Measurements from ENCODE around the gene VSIR. TPM values are rescaled to one million over a fixed set of nuclear protein-coding genes. Genes with fewer than 3 reads are reported as not detected.

Gene VSIR
- polyA plus RNA-seq, 1 of the 3 experiments (the other 2 are of a cell fraction), result 11.3 TPM

DNA sequence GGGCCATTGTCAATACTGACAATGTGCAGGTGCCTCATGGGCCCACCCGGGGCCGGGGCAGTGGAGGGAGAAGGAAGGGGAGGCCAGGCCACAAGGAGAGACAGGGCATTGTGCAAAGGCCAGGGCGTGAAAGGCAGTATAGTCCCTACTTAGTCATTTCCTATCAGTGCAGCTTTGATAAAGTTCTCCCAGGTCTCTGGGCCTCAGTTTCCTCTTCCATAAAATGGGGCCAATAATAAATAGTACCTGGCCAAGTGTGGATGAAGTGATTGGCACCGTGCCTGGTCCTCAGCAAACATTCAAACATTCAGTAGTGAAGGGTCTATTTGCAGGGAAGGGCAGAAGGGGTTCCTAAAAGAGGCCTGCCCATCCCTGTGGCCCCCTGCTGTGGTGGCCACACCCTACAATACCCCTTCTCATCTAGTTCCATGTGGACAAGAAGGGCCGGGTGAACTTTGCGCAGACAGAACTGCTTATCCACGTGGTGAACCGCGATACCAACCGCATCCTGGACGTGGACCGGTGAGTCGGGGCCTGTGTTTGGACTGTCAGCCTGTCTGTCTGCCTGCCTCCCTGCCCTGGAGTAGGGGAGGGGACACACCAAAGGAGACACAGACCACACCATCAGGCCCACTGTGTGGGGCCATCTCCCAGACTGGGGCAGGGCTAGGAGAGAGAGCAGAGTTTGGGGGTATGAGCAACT, 36.9 kb upstream of the VSIR start (continued):
- TF ChIP-seq REST (IDR thresholded peaks at IDR 0.05; ENCODE audit: low read depth, low read length) (no peak), ELF1 (IDR thresholded peaks at IDR 0.05) (no peak), YY1 (IDR thresholded peaks at IDR 0.05; ENCODE audit: low read depth) (no peak), TEAD4 (IDR thresholded peaks at IDR 0.05; ENCODE audit: borderline replicate concordance, insufficient read depth) (no peak), RFX5 (IDR thresholded peaks at IDR 0.05; ENCODE audit: low read length) (no peak)
- TF ChIP-seq, protein P1, sequence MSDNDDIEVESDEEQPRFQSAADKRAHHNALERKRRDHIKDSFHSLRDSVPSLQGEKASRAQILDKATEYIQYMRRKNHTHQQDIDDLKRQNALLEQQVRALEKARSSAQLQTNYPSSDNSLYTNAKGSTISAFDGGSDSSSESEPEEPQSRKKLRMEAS (IDR thresholded peaks at IDR 0.05; ENCODE audit: low read depth), result no peak

DNA sequence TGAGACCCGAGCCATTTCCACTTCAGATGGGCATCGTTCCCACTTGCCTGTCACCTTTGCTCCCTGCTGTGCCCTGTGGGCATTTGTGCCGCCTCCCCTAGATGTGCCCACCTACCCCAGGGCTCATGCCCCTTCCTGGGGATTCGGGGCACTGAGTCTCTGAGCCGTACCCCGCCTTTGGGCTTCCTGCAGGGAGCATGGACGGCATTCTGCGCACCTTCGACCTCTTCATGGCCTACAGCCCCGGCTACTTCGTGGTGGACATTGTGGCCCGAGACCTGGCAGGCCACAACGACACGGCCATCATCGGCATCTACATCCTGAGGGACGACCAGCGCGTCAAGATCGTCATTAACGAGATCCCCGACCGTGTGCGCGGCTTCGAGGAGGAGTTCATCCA, 36.3 kb upstream of the VSIR start:
- no peaks in the 10 kb centered on the region for H3K36me3 ChIP-seq (replicated peaks in 1 of 2; ENCODE audit: control insufficient read depth in 1 of 2, insufficient read depth in 2 of 2, low read length in 1 of 2)
- no peak overlapping the region for H3K27ac ChIP-seq (ENCODE audit: low read depth in 2 of 2, low read length in 1 of 2)
- H3K9ac ChIP-seq, result no peak overlapping the region
- no peaks in the 10 kb centered on the region for H3K79me2 ChIP-seq (ENCODE audit: insufficient read depth)
- H2AFZ ChIP-seq (ENCODE audit: low read depth), result no peak overlapping the region
- no peak for DNase-seq
- no peaks in the 10 kb centered on the region for H3K9me2 ChIP-seq
- no peak overlapping the region for H3K4me2 ChIP-seq
- no peaks in the 10 kb centered on the region; a peak in 1 of 4 replicates for H3K4me1 ChIP-seq (ENCODE audit: control insufficient read depth in 1 of 2, insufficient read depth in 2 of 2, low read depth in 1 of 2, low read length in 1 of 2)
- no peak overlapping the region for H3K4me3 ChIP-seq (ENCODE audit: low read depth in 2 of 2, low read length in 1 of 2)
- 88% methylated on average over 25 of the region's 25 CpGs for WGBS (ENCODE audit: low lambda C conversion rate)
- ChIA-PET POLR2A (no interaction called here), CTCF (no interaction called here)
- no peaks in the 10 kb centered on the region for H3K9me3 ChIP-seq
- no peaks in the 10 kb centered on the region for H4K20me1 ChIP-seq (ENCODE audit: insufficient read depth)
- no peaks in the 10 kb centered on the region for H3K27me3 ChIP-seq (ENCODE audit: insufficient read depth)
- no peaks in the 10 kb centered on the region for H3F3A ChIP-seq (replicated peaks; ENCODE audit: insufficient read depth)
- TF ChIP-seq RFX5 (IDR thresholded peaks at IDR 0.05; ENCODE audit: low read length) (no peak), SMC3 (IDR thresholded peaks at IDR 0.05; ENCODE audit: low read depth, low read length) (no peak), ELF1 (IDR thresholded peaks at IDR 0.05) (no peak), MXI1 (IDR thresholded peaks at IDR 0.05; ENCODE audit: low read depth, low read length) (no peak), GABPA (IDR thresholded peaks at IDR 0.05; ENCODE audit: low read depth) (no peak), ZBTB33 (IDR thresholded peaks at IDR 0.05; ENCODE audit: borderline replicate concordance, low read depth) (no peak), TEAD4 (IDR thresholded peaks at IDR 0.05; ENCODE audit: borderline replicate concordance, insufficient read depth) (no peak), TAF1 (IDR thresholded peaks at IDR 0.05; ENCODE audit: borderline replicate concordance, low read depth, low read length) (no peak), EZH2phosphoT487 (IDR thresholded peaks at IDR 0.05; ENCODE audit: borderline replicate concordance, low read depth) (no peak), TCF12 (IDR thresholded peaks at IDR 0.05) (no peak), REST (IDR thresholded peaks at IDR 0.05; ENCODE audit: low read depth, low read length) (no peak), CHD2 (IDR thresholded peaks at IDR 0.05; ENCODE audit: low read length, partially characterized antibody) (no peak), RCOR1 (IDR thresholded peaks at IDR 0.05; ENCODE audit: low read length) (no peak)
- TF ChIP-seq, protein P2, sequence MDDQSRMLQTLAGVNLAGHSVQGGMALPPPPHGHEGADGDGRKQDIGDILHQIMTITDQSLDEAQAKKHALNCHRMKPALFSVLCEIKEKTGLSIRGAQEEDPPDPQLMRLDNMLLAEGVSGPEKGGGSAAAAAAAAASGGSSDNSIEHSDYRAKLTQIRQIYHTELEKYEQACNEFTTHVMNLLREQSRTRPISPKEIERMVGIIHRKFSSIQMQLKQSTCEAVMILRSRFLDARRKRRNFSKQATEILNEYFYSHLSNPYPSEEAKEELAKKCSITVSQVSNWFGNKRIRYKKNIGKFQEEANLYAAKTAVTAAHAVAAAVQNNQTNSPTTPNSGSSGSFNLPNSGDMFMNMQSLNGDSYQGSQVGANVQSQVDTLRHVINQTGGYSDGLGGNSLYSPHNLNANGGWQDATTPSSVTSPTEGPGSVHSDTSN (IDR thresholded peaks at IDR 0.05), result no peak
- TF ChIP-seq, protein P3, sequence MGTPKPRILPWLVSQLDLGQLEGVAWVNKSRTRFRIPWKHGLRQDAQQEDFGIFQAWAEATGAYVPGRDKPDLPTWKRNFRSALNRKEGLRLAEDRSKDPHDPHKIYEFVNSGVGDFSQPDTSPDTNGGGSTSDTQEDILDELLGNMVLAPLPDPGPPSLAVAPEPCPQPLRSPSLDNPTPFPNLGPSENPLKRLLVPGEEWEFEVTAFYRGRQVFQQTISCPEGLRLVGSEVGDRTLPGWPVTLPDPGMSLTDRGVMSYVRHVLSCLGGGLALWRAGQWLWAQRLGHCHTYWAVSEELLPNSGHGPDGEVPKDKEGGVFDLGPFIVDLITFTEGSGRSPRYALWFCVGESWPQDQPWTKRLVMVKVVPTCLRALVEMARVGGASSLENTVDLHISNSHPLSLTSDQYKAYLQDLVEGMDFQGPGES (IDR thresholded peaks at IDR 0.05; ENCODE audit: low read depth, low read length), result no peak
- TF ChIP-seq, protein P1 (IDR thresholded peaks at IDR 0.05; ENCODE audit: low read depth), result no peak
